Measurements from ENCODE around the gene CRYGN.

DNA sequence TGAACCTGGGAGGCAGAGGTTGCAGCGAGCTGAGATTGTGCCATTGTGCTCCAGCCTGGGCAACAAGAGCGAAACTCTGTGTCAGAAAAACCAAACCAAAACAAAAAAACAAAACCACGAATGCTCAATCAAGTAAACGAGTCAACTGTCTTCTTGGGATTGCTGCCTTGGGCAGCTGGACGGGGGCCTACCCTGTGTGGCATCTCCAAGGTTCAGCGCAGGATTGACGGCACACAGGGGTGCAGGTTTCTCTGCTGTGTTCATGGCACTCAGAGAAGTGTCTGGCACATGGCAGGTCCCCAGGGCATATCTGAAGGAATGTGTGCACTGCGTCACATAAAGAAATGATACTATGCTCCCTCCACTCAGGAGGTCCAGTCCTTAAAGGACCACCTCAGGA lies 25.2 kb upstream of the CRYGN start:
- peak in 1 of 2 donors; percentile 14 for TF ChIP-seq POLR2AphosphoS5 (IDR thresholded peaks at IDR 0.05; ENCODE audit: insufficient read depth in 1 of 2, low read depth in 1 of 2)
- TF ChIP-seq, protein P1, sequence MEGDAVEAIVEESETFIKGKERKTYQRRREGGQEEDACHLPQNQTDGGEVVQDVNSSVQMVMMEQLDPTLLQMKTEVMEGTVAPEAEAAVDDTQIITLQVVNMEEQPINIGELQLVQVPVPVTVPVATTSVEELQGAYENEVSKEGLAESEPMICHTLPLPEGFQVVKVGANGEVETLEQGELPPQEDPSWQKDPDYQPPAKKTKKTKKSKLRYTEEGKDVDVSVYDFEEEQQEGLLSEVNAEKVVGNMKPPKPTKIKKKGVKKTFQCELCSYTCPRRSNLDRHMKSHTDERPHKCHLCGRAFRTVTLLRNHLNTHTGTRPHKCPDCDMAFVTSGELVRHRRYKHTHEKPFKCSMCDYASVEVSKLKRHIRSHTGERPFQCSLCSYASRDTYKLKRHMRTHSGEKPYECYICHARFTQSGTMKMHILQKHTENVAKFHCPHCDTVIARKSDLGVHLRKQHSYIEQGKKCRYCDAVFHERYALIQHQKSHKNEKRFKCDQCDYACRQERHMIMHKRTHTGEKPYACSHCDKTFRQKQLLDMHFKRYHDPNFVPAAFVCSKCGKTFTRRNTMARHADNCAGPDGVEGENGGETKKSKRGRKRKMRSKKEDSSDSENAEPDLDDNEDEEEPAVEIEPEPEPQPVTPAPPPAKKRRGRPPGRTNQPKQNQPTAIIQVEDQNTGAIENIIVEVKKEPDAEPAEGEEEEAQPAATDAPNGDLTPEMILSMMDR (IDR thresholded peaks at IDR 0.05) = no peak
